GM18505 (cell line): ENCODE measurements around the gene ULK4.

Experiments used
- ATAC-seq: cut with Tn5 transposase; IDR thresholded peaks from one replicate; pipeline ENCODE4 v1.9.1; 2021; ENCODE audit not compliant: unreplicated experiment
- POLR2A ChIP-seq: IDR thresholded peaks from 4 replicates; pipeline ENCODE4 v1.6.1; 2011; ENCODE audit warnings: borderline replicate concordance; ENCODE audit not compliant: insufficient read depth, insufficient read length; ENCODE audit errors: extremely low read depth

The ULK4 gene

GRCh38 chr3:41241161-41241560 lies 720.7 kb downstream of the ULK4 start:
- ATAC-seq, result no peak
- no peak for TF ChIP-seq POLR2A

- no peak for TF ChIP-seq POLR2A
- no peak for ATAC-seq
Measured at GRCh38 chr3:41239587-41239986, 722.3 kb downstream of the ULK4 start.

GRCh38 chr3:41237907-41238306 lies 724.0 kb downstream of the ULK4 start:
- no peak for TF ChIP-seq POLR2A
- no peak for ATAC-seq

GRCh38 chr3:41236228-41236627 lies 725.7 kb downstream of the ULK4 start:
- no peak for ATAC-seq
- TF ChIP-seq POLR2A, result no peak

GRCh38 chr3:41234823-41235721 lies 726.8 kb downstream of the ULK4 start:
- no peak for TF ChIP-seq POLR2A
- ATAC-seq, result no peak

- TF ChIP-seq POLR2A, result no peak
- ATAC-seq, result no peak
Measured at GRCh38 chr3:41224120-41224806, 737.6 kb downstream of the ULK4 start.

- TF ChIP-seq POLR2A, result no peak
- no peak for ATAC-seq
Measured at GRCh38 chr3:41223691-41224090, 738.2 kb downstream of the ULK4 start.

- no peak for TF ChIP-seq POLR2A
- ATAC-seq, result no peak
Measured at GRCh38 chr3:41223078-41223477, 738.8 kb downstream of the ULK4 start.

GRCh38 chr3:41222501-41222900 lies 739.4 kb downstream of the ULK4 start:
- no peak for TF ChIP-seq POLR2A
- ATAC-seq, result no peak

GRCh38 chr3:41222012-41222411 lies 739.9 kb downstream of the ULK4 start:
- no peak for TF ChIP-seq POLR2A

GRCh38 chr3:41220906-41221677 lies 740.8 kb downstream of the ULK4 start:
- no peak for ATAC-seq
- TF ChIP-seq POLR2A, result no peak

More at GRCh38 chr3:41222012-41222411, 739.9 kb downstream of the ULK4 start:
- no peak for ATAC-seq

GRCh38 chr3:41219424-41219823 lies 742.5 kb downstream of the ULK4 start:
- ATAC-seq, result no peak

GRCh38 chr3:41216993-41217392 lies 744.9 kb downstream of the ULK4 start:
- no peak for ATAC-seq
- TF ChIP-seq POLR2A, result no peak

More at GRCh38 chr3:41219424-41219823, 742.5 kb downstream of the ULK4 start:
- no peak for TF ChIP-seq POLR2A

- no peak for ATAC-seq
- TF ChIP-seq POLR2A, result no peak
Measured at GRCh38 chr3:41216422-41216821, 745.5 kb downstream of the ULK4 start.

GRCh38 chr3:41213588-41213987 lies 748.3 kb downstream of the ULK4 start:
- TF ChIP-seq POLR2A, result no peak
- no peak for ATAC-seq
